Measurements from ENCODE around the gene UIMC1. TPM values are rescaled to one million over a fixed set of nuclear protein-coding genes. Genes with fewer than 3 reads are reported as not detected.

The UIMC1 gene
- polyA plus RNA-seq, 1 donor (not counting 4 experiments of a cell fraction or from before 2014, with no cell fraction given): 29.0 TPM

GRCh38 chr5:176906796-176907195 lies 99.8 kb downstream of the UIMC1 start:
- DNase-seq (ENCODE audit: low read depth, low spot score) (no peak), FAIRE-seq (no peak)
- dilution Hi-C loops (cut with MboI; ENCODE audit: extremely low pct_ligation_motif_present, low sequenced_read_pairs): no loop called here
- H4K20me1 ChIP-seq (ENCODE audit: control insufficient read depth, extremely low read depth, insufficient read depth, low read length): no peaks in the 10 kb centered on the region
- TF ChIP-seq, protein P1, sequence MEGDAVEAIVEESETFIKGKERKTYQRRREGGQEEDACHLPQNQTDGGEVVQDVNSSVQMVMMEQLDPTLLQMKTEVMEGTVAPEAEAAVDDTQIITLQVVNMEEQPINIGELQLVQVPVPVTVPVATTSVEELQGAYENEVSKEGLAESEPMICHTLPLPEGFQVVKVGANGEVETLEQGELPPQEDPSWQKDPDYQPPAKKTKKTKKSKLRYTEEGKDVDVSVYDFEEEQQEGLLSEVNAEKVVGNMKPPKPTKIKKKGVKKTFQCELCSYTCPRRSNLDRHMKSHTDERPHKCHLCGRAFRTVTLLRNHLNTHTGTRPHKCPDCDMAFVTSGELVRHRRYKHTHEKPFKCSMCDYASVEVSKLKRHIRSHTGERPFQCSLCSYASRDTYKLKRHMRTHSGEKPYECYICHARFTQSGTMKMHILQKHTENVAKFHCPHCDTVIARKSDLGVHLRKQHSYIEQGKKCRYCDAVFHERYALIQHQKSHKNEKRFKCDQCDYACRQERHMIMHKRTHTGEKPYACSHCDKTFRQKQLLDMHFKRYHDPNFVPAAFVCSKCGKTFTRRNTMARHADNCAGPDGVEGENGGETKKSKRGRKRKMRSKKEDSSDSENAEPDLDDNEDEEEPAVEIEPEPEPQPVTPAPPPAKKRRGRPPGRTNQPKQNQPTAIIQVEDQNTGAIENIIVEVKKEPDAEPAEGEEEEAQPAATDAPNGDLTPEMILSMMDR (optimal IDR thresholded peaks at IDR 0.05 in 1 of 3, IDR thresholded peaks at IDR 0.05 in 1 of 3, conservative IDR thresholded peaks at IDR 0.05 in 1 of 3; ENCODE audit: extremely low read depth in 1 of 3, insufficient read depth in 2 of 3, low read length in 3 of 3): no peak
- TF ChIP-seq EZH2 (IDR thresholded peaks at IDR 0.05; ENCODE audit: low read length): no peak
- H3K27me3 ChIP-seq (ENCODE audit: control insufficient read depth, extremely low read depth, insufficient read depth, low read length): no peaks in the 10 kb centered on the region
- H3K4me1 ChIP-seq (ENCODE audit: control insufficient read depth, extremely low read depth, insufficient read depth, low read length): no peaks in the 10 kb centered on the region
- H3K9ac ChIP-seq (ENCODE audit: control insufficient read depth, extremely low read depth, insufficient read depth, low read length): no peak overlapping the region
- H3K9me1 ChIP-seq (ENCODE audit: control insufficient read depth, extremely low read depth, insufficient read depth, low read length): no peaks in the 10 kb centered on the region
- no peak overlapping the region for H2AFZ ChIP-seq (ENCODE audit: control insufficient read depth, low read length)
- no peak overlapping the region for H3K4me3 ChIP-seq (ENCODE audit: control insufficient read depth in 2 of 3, extremely low read depth in 1 of 3, insufficient read depth in 2 of 3, low read depth in 1 of 3, low read length in 3 of 3)
- no peaks in the 10 kb centered on the region for H3K9me3 ChIP-seq (ENCODE audit: control insufficient read depth, low read depth, low read length)
- H3K27ac ChIP-seq (ENCODE audit: control insufficient read depth, insufficient read depth, low read length): no peak overlapping the region
- no peaks in the 10 kb centered on the region for H3K79me2 ChIP-seq (ENCODE audit: control insufficient read depth, insufficient read depth, low read length)
- H3K36me3 ChIP-seq (ENCODE audit: control insufficient read depth in 2 of 2, extremely low read depth in 1 of 2, insufficient read depth in 2 of 2, low read length in 2 of 2): peaks cover 20 to 34% of the 10 kb centered on the region in 2 experiments
- no peak overlapping the region for H3K4me2 ChIP-seq (ENCODE audit: control insufficient read depth, extremely low read depth, insufficient read depth, low read depth, low read length)

- H3K27me3 ChIP-seq (ENCODE audit: control insufficient read depth, extremely low read depth, insufficient read depth, low read length): no peaks in the 10 kb centered on the region
- no peak overlapping the region for H2AFZ ChIP-seq (ENCODE audit: control insufficient read depth, low read length)
- H3K4me1 ChIP-seq (ENCODE audit: control insufficient read depth, extremely low read depth, insufficient read depth, low read length): no peaks in the 10 kb centered on the region
- peaks cover 20 to 34% of the 10 kb centered on the region in 2 experiments for H3K36me3 ChIP-seq (ENCODE audit: control insufficient read depth in 2 of 2, extremely low read depth in 1 of 2, insufficient read depth in 2 of 2, low read length in 2 of 2)
- H3K27ac ChIP-seq (ENCODE audit: control insufficient read depth, insufficient read depth, low read length): no peak overlapping the region
- H4K20me1 ChIP-seq (ENCODE audit: control insufficient read depth, extremely low read depth, insufficient read depth, low read length): no peaks in the 10 kb centered on the region
- no peak overlapping the region for H3K9ac ChIP-seq (ENCODE audit: control insufficient read depth, extremely low read depth, insufficient read depth, low read length)
- FAIRE-seq (no peak), DNase-seq (ENCODE audit: low read depth, low spot score) (no peak)
- H3K9me3 ChIP-seq (ENCODE audit: control insufficient read depth, low read depth, low read length): no peaks in the 10 kb centered on the region
- H3K79me2 ChIP-seq (ENCODE audit: control insufficient read depth, insufficient read depth, low read length): no peaks in the 10 kb centered on the region
- no peak overlapping the region for H3K4me3 ChIP-seq (ENCODE audit: control insufficient read depth in 2 of 3, extremely low read depth in 1 of 3, insufficient read depth in 2 of 3, low read depth in 1 of 3, low read length in 3 of 3)
- H3K4me2 ChIP-seq (ENCODE audit: control insufficient read depth, extremely low read depth, insufficient read depth, low read depth, low read length): no peak overlapping the region
- dilution Hi-C loops (cut with MboI; ENCODE audit: extremely low pct_ligation_motif_present, low sequenced_read_pairs): no loop called here
- TF ChIP-seq, protein P1 (optimal IDR thresholded peaks at IDR 0.05 in 1 of 3, IDR thresholded peaks at IDR 0.05 in 1 of 3, conservative IDR thresholded peaks at IDR 0.05 in 1 of 3; ENCODE audit: extremely low read depth in 1 of 3, insufficient read depth in 2 of 3, low read length in 3 of 3): no peak
- TF ChIP-seq EZH2 (IDR thresholded peaks at IDR 0.05; ENCODE audit: low read length): no peak
- no peaks in the 10 kb centered on the region for H3K9me1 ChIP-seq (ENCODE audit: control insufficient read depth, extremely low read depth, insufficient read depth, low read length)
Measured at GRCh38 chr5:176906126-176906525, 100.5 kb downstream of the UIMC1 start.
